NOMO-1 treated with dmso at 0.1 percent for 144 hours (cell line): ENCODE measurements around the gene TRAPPC2L.

Source experiments
- DNase-seq: peaks from one replicate; lab custom pipeline; 2025; ENCODE audit not compliant: unreplicated experiment; lab: John Stamatoyannopoulos, UW

TRAPPC2L gene

DNA sequence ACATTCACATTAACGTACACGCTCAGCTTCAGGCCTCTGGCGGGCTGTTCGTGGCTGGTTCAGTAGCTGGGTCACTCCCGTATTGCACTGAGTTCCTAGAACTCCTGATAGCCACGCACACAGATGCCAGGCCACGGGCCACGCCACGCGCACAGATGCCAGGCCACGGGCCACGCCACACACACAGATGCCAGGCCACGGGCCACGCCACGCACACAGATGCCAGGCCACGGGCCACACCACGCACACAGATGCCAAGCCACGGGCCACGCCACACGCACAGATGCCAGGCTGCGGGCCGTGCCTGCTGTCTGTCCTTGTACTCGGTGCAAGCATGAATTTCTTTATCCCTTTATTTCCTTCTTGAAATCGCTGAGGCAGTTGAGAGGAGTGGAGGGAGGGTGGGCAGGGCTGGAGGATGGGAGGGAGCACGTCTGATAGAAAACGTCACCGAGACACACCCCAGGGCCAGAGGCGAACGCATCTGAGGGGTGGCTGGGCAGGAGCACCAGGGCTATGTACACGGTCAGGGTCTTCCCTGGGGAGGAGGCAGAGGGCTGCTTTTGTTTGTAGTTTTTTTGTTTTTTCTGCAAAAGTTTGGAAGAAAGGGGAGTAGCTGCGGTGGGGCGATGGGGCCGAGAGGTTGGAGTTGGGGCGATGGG lies 18.1 kb downstream of the TRAPPC2L start:
- no peak for DNase-seq

DNA sequence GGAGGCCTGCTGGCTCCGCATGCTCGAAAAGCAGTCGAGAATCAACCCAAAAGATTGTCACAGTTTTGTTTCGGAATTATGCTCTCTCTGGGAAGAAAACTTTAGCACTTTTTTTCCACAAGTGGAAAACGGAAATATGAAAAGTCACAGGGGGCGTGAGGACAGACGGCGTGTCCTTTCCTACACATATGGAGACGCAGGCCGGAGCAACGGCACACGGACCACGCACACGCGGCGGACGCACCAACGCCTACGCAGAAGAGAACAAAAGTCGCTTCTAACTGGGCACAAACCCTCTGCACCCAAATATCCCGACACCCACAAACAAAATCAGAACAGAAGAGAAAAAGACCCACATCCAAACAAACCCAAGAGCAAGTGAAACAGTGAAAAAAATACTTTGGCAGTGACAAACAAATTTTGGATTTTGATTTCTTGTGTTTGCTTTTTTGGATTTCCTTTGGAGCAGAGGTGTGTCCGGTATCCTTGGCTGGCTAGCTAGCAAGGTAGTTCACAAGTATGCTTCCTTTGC lies 18.8 kb downstream of the TRAPPC2L start:
- DNase-seq = no peak

DNA sequence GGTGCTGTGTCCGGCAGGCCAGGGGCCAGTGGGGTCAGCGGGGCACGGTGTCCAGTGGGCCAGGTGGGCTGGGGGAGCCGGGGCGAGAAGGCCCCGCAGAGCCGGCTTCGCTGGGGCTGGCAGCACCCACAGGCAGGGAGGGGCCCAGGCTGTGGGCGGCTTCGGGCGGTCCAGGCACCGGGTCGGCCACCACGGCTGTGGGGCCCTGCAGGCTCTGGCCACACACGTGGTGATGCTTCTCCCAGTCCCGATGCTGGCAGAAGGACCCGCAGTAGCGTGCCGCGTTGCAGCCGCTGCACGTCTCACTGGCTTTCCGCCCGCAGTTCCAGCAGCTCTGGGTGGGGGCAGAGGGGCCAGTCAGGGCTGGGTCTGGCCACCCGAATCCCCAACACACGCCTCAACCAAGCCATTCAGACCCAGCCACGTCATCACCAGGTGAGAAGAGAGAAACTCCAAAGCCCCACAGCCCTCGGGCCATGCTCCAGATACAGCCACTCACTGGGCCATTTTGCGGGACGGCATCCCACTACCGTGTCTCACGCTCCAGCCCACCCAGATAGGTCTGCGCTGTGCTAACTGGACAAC lies 20.1 kb downstream of the TRAPPC2L start:
- no peak for DNase-seq

DNA sequence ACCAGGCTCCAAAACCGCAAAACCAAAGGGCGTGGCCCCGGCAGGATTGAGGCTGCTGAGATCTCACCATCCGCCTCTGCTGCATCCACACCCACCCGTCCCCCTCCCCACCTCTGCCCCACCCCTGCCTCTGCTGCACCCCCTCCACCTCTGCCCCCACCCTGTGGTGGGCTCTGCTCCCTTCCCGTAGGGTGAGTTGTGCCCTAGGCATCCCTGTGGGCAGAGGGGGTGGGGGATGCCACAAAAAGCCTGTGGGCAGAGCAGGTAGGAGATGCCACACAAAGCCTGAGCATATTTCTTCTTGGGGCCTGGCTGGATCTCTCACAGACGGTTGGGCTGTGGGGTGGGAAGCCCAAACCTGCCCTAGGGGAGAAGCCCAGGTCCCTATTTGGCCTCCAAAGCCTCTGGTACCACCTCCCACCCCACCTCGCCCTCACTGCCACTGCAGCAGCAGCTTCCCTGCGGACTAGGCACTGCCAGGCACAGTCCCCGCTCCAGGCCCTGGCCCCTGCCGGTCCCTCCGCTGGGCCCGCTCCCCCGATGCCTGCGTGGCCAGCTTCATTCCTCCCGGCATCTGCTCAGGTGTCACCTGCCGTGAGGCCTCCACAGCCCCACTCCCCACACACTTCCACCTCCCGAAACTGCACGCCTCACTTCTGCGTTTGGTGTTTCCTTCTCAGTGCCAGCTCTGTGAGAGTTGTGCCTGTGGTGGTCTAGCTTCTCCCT lies 20.8 kb downstream of the TRAPPC2L start:
- DNase-seq = no peak

DNA sequence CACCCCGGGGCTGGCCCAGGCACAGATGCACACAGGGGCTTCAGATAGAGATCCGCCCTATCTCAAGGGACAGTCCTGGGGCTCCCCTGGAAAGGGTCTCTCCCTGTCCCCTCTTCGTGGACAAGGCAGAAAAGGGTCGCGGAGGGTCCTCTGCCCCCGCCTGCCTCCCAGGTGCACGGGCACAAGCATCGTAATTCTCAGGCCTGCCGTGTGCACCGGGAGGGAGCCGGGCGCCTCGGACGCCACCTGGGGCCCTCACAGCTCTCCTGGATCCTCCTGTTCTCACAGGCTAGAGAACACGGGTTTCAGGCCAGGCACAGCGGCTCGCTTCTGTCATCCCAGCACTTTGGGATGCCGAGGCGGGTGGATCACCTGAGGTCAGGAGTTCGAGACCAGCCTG lies 21.4 kb downstream of the TRAPPC2L start:
- DNase-seq = no peak

DNA sequence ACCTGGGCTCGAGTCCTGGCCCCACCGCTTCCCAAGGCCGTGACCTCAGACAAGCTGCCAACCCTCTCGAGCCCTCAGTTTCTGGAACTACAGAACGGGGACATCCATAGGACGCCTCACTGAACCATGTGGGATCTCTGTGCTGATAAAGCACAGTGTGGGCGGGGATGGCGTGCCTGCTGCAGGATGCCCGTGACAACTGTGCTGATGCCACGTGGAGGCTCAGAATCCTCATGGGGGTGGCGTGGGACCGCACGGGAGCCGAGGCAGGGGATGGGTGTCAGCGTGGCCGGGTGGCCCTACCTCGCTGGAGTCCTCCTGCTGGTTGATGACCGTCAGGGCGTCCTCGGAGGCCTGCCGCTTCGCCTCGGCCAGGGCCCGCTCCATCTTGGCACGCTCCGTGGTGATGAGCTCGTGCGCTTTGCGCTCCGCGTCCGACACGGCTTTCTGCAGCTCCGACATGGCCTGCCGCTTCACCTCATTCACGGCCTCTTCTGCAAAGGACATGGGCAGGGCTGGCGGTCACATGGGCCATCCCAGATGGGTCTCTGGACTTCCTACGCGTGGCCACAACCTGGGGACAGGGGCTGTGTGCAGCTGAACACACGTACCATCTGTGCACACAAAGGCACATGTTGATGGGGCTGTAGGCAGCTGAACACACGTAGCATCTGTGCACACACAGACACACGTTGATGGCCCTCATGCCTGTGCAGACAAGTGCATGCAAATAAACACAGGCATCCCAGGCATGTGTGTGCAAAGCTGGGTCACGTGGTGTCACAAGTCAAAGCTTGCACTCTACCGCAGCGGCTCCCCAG lies 22.2 kb downstream of the TRAPPC2L start:
- no peak for DNase-seq

DNA sequence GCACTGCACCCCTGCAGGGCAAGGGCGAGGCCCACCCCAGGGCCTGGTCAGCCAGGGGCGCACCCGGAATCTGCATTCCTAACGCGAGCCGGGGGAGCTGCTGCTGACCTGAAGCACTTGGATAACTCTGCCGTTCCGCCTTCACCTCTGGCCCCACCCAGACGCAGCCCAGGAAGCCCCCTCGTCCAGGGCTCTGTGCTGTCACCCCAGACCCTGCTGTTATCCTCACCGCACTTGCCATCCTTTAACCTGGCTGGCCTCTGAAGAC lies 22.8 kb downstream of the TRAPPC2L start:
- DNase-seq = no peak

DNA sequence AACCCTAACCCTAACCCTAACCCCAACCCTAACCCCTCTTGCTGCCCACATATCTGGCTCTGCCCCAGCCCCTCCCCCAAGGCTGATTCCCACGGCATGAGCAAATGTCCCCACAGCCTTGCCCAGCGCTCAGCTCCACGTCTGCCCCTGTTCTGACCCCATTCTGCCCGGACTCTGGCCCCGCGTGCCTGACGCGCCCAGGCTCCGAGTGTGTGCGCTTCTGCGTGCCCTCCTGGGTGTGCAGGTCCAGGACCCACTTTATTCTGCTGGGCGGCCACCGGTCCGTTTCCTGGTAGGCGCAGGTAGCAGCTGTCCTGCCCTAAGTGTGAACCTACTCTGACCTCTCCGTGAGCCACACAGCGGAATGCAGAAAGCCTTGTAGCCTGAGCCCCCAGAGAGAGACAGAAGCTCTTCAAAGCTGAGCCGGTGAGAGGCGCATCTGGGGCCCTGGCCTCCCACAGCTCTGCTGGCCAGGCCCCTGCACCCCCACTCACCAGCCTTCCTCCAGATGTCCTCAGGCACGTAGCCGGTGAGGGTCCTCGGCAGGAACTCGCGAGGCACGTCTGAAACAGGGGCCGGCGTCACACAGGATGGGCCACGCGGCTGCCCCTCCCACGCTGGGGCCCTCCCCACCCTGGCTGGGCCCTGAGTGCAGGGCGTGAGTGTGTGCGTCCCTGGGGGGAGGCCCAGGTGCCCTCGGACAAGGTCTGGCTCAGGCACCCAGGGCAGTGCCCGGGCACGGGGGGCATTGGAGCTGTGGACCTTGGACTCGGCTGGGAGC lies 23.5 kb downstream of the TRAPPC2L start:
- no peak for DNase-seq

DNA sequence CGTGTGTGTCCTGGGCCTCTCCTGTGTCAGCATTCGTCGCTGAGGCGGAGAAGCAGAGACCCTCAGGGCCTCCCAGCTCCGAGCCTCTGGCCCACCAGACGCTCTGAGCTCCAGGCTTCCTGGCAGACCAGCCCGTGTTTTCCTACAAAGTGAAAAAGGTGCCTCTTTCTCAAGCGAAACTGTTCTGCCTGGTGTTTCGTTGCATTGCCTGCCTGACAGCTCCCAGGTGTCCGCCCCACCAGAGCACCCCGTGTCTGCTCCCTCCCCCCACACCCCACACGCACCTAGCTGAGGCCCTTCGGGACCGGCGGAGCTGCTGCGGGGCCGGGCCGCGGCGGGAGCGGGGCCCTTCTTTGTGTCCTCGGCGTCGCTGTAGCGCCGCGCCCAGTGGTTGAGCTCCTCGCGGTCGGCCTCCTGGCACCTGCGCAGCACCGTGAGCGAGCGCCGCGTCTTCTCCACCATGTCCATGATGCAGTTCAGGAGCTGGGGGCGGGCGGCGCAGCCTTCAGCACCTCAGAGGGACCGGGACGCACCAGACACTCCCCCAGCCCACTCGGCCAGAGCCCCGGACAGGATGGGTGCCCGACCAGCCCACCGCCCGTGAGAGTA lies 24.2 kb downstream of the TRAPPC2L start:
- no peak for DNase-seq

DNA sequence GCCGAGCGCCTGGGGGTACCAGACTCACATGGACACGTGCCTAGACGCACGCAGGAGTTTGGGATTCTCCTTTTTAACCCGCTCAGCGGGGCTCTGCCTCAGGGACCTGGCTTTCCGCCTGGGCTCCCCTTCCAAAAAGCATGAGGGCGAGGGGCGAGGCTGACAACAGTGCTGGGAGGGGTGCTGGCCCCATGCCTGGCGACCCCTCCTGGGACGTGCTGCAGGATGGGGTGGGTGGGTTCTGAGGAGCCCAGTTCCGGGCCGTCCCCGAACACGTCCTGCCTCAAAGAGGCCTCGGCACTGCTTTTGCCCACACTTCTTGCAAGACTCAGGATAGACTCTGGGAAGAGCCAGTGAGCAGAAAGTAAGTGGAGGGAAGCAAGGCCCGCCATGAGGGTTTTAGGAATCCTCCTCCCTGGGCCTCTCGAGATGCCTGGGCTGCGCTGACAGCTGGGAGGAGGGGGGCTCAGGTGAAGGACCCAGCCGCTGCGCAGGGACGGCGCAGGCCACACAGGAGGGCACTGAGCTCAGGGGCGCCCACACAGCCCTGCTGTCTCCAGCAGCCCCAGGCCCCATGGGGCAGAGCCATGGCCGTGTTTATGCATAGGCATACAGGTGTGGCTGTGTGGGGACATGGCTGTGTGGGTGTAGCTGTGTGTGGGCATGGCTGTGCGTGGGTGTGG lies 24.9 kb downstream of the TRAPPC2L start:
- DNase-seq = no peak

DNA sequence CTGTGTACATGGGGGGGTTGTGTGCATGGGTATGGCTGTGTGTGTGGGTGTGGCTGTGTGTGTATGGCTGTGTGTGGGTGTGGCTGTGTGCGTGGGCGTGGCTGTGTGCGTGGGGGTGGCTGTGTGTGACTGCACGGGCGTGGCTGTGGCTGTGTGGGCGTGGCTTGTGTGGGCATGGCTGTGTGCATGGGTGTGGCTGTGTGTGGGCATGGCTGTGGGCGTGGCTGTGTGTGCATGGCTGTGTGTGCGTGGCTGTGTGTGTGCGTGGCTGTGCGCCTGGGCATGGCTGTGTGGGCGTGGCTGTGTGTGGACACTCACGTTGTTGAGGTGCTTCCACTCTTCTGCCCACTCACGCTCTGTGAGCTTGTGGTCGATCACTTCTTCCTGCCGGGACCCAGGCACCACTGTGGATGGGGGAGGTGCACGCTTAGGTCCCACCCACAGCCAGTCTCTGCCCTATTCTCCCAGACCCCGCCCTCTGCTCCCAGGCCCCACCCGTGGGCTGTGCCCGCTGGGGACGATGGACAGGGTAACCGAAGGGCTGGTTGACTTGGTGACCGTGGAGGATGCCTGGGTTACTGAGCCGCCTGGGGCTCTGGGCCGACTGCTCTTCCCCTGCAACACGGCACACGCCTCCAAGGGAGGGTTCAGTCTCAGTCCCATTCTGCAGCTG lies 25.6 kb downstream of the TRAPPC2L start:
- DNase-seq = no peak

DNA sequence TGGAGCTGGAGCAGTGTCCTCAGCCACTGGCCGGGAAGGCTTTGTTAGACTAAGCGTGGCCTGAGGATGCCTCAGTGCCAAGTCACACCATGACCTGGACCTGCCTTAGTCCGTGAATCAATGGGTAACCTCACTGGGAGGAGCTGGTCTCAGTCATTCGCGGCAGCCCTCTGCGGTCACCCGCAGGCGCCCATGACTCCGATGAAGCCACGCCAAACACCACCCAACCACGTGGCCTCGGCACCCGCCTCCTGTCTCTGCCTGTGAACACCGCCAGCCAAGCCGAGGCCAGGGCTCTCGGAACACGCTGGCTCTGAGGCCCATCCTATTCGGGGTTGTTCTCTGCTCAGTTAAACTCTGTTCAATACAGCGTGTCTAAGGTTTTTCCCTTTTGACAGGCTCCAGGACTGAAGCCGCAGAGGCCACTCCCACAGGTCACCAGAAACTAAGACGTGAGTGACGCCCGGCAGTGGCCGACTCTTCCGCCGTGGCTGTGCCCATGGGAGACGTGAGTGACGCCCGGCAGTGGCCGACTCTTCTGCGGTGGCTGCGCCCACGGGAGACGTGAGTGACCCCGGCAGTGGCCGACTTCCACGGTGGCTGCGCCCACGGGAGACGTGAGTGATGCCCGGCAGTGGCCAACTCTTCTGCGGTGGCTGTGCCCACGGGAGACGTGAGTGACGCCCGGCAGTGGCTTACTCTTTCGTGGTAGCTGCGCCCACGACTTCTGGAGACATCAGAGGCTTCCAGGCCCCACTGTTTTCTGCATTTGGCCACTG lies 26.4 kb downstream of the TRAPPC2L start:
- no peak for DNase-seq

DNA sequence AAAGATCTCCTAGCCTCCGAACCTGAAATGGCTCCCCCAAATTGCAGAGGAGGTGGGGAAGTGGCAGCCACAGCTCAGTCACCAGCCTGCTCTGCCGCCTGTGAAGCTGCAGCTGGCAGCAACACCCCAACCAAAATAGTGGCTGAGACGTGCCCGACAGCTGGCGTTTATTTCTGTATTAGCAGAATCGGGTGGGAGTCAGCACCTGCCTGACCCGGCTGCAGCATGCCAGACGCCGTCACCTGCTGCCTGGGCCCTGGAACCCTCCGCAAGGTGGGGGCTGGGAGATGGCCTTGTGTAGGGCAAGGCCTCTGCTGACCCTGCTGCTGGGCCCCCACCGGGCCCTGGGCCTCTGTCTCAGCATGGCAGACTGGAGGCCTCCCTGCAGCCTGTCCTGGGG lies 27.0 kb downstream of the TRAPPC2L start:
- no peak for DNase-seq

DNA sequence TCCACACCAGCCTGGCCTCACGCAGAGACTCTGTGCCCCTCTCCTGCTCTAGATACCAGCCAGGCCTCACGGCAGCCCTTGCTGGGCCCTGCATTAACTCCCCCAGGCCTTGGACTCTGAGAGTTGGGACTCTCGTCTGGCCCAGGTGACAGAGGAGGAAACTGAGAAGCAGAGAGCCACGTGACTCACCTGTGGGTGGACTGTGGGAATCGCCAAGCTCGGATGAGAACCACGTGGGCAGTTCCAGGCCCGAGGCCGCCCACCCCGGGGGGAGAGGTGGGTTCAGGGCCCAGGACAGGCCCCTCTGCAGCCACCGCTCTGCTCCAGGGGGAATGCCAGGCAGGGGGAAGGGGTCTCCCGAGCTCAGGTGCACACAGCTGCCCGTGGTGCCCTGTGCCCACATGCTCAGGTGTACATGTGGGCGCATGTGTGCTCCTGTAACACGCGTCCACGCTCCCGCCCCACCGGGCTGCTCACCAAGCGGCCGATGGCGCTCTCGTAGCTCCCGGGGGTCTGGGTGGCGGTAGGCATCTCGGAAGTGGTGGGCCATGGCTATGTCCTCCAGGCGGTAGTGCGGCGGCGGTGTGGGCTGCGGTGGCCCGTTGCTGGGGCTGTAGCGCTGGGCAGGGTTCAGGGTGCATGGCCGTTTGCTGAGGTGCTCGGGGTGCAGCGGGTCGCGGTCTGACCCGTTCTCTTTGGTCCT lies 27.8 kb downstream of the TRAPPC2L start:
- no peak for DNase-seq

DNA sequence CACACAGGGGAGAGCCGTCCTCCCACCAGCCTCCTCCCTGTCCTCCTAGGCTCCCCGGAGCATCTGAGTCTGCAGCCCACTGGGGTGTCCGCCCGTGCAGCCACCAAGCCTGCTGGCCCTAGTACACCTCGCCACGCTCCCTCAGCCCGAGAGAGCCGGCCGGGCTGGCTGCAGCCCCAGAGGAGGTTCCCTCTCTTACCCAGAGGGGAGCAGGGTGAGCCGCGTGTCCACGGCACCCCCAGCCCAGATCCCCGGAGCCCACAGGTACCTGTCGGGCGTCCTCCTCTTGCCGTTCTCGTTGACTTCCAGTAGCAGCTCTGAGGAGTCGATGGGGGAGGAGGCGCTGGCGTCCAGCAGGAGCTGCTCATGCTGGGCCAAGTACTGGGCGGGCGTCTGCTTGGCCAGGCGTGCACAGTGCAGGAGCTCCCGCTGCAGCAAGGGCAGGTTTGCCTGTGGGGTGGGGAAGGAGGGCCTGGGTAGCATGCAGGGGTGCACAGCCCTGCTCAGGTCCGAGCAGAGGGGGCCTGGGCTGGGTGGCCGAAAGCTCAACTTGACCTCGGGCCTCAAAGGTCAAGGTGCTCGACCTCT lies 28.9 kb downstream of the TRAPPC2L start:
- DNase-seq = no peak

DNA sequence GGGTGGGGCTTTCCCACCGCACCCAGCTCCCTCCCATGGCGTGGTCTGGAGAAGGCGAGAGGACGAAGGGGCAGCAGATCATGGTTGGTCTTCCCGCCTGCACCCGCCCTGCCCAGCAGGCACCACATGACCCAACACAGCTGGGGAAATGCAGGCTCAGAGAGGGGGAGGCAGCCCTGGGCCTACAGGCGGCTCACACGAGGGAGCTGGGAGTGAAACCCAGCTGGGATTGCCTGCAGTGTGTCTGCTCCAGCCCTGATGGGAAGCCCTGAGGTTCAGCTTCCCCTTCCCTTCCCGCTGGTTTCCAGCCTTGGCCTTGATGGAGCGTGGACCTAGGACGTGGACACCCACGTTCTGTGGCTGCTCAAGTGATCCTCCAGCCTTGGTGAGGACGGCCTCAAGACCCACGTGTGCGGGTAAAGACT lies 29.5 kb downstream of the TRAPPC2L start:
- DNase-seq = no peak

DNA sequence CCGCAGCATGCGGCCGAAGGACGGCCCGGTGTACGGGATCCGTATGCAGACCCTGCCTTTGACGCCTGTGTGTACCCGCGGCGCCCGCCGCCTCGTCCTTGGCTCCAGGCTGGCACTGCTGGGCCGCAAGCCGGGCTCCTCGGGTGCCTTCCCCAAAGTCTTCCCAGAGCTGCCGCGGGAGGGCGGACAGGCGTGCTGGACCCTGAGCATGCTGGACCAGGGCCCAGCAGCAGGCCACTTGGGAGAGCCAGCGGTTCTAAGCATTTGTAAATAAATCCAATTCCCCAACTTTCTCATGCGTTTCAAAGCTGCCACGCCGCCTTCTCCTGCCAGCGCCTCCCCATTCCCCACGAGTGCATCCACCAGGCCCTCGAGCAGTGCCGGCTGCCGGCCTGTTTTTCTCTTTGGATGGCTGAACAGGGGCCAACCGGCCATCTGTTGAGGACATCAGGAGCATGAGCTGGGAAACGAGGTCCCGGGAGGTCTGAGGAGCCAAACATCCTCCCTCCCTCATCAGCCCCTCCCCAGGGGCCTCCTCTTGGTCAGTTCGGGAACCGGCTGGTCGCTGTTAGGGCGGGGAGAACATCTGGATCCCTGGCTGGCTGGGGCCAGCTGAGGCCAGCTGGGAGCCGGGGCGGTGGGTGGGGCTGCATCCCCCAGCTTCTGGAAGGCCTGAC lies 30.1 kb downstream of the TRAPPC2L start:
- no peak for DNase-seq
